ENCODE results near the gene CDYL. TPM values are rescaled to one million over a fixed set of nuclear protein-coding genes. Genes with fewer than 3 reads are reported as not detected.

Gene CDYL
- total and polyA plus RNA-seq, 4 donors = 3.3 to 25.4 (median 11.0) TPM

- TF ChIP-seq, protein P1, sequence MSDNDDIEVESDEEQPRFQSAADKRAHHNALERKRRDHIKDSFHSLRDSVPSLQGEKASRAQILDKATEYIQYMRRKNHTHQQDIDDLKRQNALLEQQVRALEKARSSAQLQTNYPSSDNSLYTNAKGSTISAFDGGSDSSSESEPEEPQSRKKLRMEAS (IDR thresholded peaks at IDR 0.05) = no peak
These were observed 21.4 kb downstream of the CDYL start (continued) for GRCh38 chr6:4797587-4797986.

DNA sequence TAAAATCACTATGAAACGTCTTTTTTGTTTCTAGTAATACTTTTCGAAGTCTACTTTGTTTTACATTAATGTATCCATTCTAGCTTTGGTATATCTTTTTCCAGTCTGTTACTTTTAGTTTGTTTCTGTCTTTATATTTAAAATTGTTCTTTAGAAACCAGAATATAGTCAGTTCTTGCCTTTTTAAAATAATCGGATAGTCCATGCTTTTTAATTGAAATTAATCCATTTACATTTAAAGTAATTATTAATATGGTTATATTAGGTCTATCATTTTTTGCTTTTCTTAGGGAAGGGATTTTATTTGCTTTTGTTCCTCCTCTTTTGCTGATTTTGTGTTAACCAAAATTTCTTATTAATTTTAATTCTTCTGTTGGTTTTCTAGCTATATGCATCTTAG, 23.7 kb downstream of the CDYL start:
- over 99% methylated on average over 3 of the region's 3 CpGs for WGBS
- TF ChIP-seq FOXA2 (IDR thresholded peaks at IDR 0.05) (no peak), SP1 (IDR thresholded peaks at IDR 0.05) (no peak), FOXA1 (IDR thresholded peaks at IDR 0.05) (no peak), YY1 (IDR thresholded peaks at IDR 0.05) (no peak), JUND (IDR thresholded peaks at IDR 0.05) (no peak), RAD21 (IDR thresholded peaks at IDR 0.05) (no peak), RXRA (IDR thresholded peaks at IDR 0.05) (no peak), HNF4A (conservative IDR thresholded peaks at IDR 0.05) (no peak), GABPA (IDR thresholded peaks at IDR 0.05 in 1 of 2, conservative IDR thresholded peaks at IDR 0.05 in 1 of 2) (no peak), CTCF (IDR thresholded peaks at IDR 0.05; ENCODE audit: low read depth, low read length, missing input control) (no peak), EGR1 (IDR thresholded peaks at IDR 0.05; ENCODE audit: low read depth in 2 of 2) (no peak), TAF1 (conservative IDR thresholded peaks at IDR 0.05) (no peak), NR2F2 (IDR thresholded peaks at IDR 0.05) (no peak), REST (IDR thresholded peaks at IDR 0.05) (no peak), HNF4G (IDR thresholded peaks at IDR 0.05) (no peak)
- TF ChIP-seq, protein P2, sequence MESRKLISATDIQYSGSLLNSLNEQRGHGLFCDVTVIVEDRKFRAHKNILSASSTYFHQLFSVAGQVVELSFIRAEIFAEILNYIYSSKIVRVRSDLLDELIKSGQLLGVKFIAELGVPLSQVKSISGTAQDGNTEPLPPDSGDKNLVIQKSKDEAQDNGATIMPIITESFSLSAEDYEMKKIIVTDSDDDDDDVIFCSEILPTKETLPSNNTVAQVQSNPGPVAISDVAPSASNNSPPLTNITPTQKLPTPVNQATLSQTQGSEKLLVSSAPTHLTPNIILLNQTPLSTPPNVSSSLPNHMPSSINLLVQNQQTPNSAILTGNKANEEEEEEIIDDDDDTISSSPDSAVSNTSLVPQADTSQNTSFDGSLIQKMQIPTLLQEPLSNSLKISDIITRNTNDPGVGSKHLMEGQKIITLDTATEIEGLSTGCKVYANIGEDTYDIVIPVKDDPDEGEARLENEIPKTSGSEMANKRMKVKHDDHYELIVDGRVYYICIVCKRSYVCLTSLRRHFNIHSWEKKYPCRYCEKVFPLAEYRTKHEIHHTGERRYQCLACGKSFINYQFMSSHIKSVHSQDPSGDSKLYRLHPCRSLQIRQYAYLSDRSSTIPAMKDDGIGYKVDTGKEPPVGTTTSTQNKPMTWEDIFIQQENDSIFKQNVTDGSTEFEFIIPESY (IDR thresholded peaks at IDR 0.05) = no peak
- TF ChIP-seq, protein P3, sequence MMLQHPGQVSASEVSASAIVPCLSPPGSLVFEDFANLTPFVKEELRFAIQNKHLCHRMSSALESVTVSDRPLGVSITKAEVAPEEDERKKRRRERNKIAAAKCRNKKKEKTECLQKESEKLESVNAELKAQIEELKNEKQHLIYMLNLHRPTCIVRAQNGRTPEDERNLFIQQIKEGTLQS (IDR thresholded peaks at IDR 0.05) = no peak
- TF ChIP-seq, protein P1 (IDR thresholded peaks at IDR 0.05) = no peak
- Histone ChIP-seq H3K4me1 (ENCODE audit: control insufficient read depth in 4 of 4, insufficient read depth in 4 of 4, low read length in 3 of 4) (peaks cover 0 to 9% (median 7%) of the 10 kb centered on the region in 4 donors), H3K9ac (ENCODE audit: low read depth in 1 of 2, low read length in 2 of 2) (no peak overlapping the region), H3K4me3 (ENCODE audit: low read depth in 1 of 3, low read length in 3 of 3) (no peak overlapping the region), H3K36me3 (ENCODE audit: control insufficient read depth in 4 of 4, insufficient read depth in 3 of 4, low read depth in 1 of 4, low read length in 3 of 4) (no peaks in the 10 kb centered on the region), H3K9me3 (ENCODE audit: control insufficient read depth in 4 of 4, low read length in 3 of 4) (no peaks in the 10 kb centered on the region), H3K27me3 (ENCODE audit: control insufficient read depth in 4 of 4, insufficient read depth in 4 of 4, low read length in 3 of 4) (no peaks in the 10 kb centered on the region), H3K27ac (ENCODE audit: low read depth in 1 of 2, low read length in 2 of 2) (no peak overlapping the region)
- no peak for DNase-seq (ENCODE audit: low spot score)

All from liver (tissue), 9 donors.